Neural cell (in vitro differentiated cells): Measurements from ENCODE around the gene CCDC15. TPM values are rescaled to one million over a fixed set of nuclear protein-coding genes. Genes with fewer than 3 reads are reported as not detected.

Source experiments
- H2AFZ ChIP-seq: fragments of 200-600, 300-800 bp; sonication (generic), shearing (Covaris generic); 2 replicates; pipeline ENCODE4 v1.6.0; 2014; ENCODE audit warnings: low read depth, mild to moderate bottlenecking, antibody characterized with exemption, low read length, moderate library complexity
- H3F3A ChIP-seq: fragments of 200-600 bp; shearing (Covaris generic); 2 replicates; pipeline ENCODE4 v1.6.1; 2016; ENCODE audit warnings: mild to moderate bottlenecking, moderate library complexity, mixed read lengths, antibody characterized with exemption, low read length; ENCODE audit not compliant: insufficient read depth, poor library complexity, severe bottlenecking
- H3K27ac ChIP-seq: fragments of 200-600, 300-800 bp; sonication (generic), shearing (Covaris generic); 2 replicates; pipeline ENCODE4 v1.5.1; 2014; ENCODE audit warnings: mild to moderate bottlenecking, low read length, moderate library complexity
- H3K27me3 ChIP-seq: fragments of 300-800, 200-600 bp; sonication (generic), shearing (Covaris generic); 2 replicates; pipeline ENCODE4 v1.6.0; 2014; ENCODE audit warnings: mild to moderate bottlenecking, low read depth, low read length, moderate library complexity; ENCODE audit not compliant: insufficient read depth
- H3K36me3 ChIP-seq: fragments of 300-800, 200-600 bp; sonication (generic), shearing (Covaris generic); 2 replicates; pipeline ENCODE4 v1.5.1; 2014; ENCODE audit warnings: mild to moderate bottlenecking, antibody characterized with exemption, low read length, moderate library complexity; ENCODE audit not compliant: insufficient read depth
- H3K4me2 ChIP-seq: fragments of 300-800, 200-600 bp; sonication (generic), shearing (Covaris generic); 2 replicates; pipeline ENCODE4 v1.6.0; 2014; ENCODE audit warnings: mild to moderate bottlenecking, low read length
- H3K4me3 ChIP-seq: fragments of 300-800, 200-600 bp; sonication (generic), shearing (Covaris generic); 2 replicates; pipeline ENCODE4 v1.5.1; 2014; ENCODE audit warnings: mild to moderate bottlenecking, low read length, moderate library complexity
- H3K79me2 ChIP-seq: fragments of 200-600 bp; shearing (Covaris generic); replicated peaks from 2 replicates; pipeline ENCODE4 v1.6.0; 2014; ENCODE audit warnings: mild to moderate bottlenecking, low read length, moderate library complexity; ENCODE audit not compliant: insufficient read depth
- H3K9ac ChIP-seq: fragments of 300-800, 200-600 bp; sonication (generic), shearing (Covaris generic); 2 replicates; pipeline ENCODE4 v1.6.1; 2016; ENCODE audit warnings: mild to moderate bottlenecking, low read length, mixed read lengths
- H3K9me2 ChIP-seq: fragments of 200-600 bp; shearing (Covaris generic); 2 replicates; pipeline ENCODE4 v1.6.1; 2016; ENCODE audit warnings: mild to moderate bottlenecking, low read length, mixed read lengths; ENCODE audit not compliant: insufficient read depth
- H3K9me3 ChIP-seq: fragments of 200-600, 300-800 bp; sonication (generic), shearing (Covaris generic); 2 replicates; pipeline ENCODE4 v1.6.1; 2016; ENCODE audit warnings: mild to moderate bottlenecking, mixed run types, low read length, moderate library complexity, mixed read lengths
- H4K20me1 ChIP-seq: fragments of 200-600 bp; shearing (Covaris generic); 2 replicates; pipeline ENCODE4 v1.6.1; 2016; ENCODE audit warnings: mild to moderate bottlenecking, mixed run types; ENCODE audit not compliant: insufficient read depth
- CTCF ChIP-seq: fragments of 450-650 bp; IDR thresholded peaks from 2 replicates; pipeline ENCODE4 v1.5.1; 2014; ENCODE audit warnings: antibody characterized with exemption, mild to moderate bottlenecking, moderate library complexity; ENCODE audit not compliant: poor library complexity, severe bottlenecking
- EP300 ChIP-seq: fragments of 450-650 bp; conservative IDR thresholded peaks from 2 replicates; pipeline ENCODE4 v1.6.1; 2014; ENCODE audit warnings: antibody characterized with exemption, mild to moderate bottlenecking, moderate library complexity; ENCODE audit not compliant: poor library complexity, severe bottlenecking
- EZH2 ChIP-seq: fragments of 200-600, 300-800 bp; shearing (Covaris generic), sonication (generic); IDR thresholded peaks from 2 replicates; pipeline ENCODE4 v1.6.1; 2014; ENCODE audit warnings: antibody characterized with exemption, low read length, borderline replicate concordance, mild to moderate bottlenecking; ENCODE audit not compliant: insufficient read depth, poor library complexity, severe bottlenecking
- MXI1 ChIP-seq: fragments of 450-650 bp; conservative IDR thresholded peaks from 2 replicates; pipeline ENCODE4 v1.6.1; 2014; ENCODE audit warnings: antibody characterized with exemption, mild to moderate bottlenecking; ENCODE audit not compliant: poor library complexity, severe bottlenecking
- POLR2AphosphoS5 ChIP-seq: IDR thresholded peaks from 2 replicates; pipeline ENCODE4 v1.6.1; 2012
- RAD21 ChIP-seq: fragments of 450-650 bp; conservative IDR thresholded peaks from 2 replicates; pipeline ENCODE4 v1.6.1; 2014; ENCODE audit warnings: antibody characterized with exemption, mild to moderate bottlenecking, moderate library complexity
- REST ChIP-seq: IDR thresholded peaks from 2 replicates; pipeline ENCODE4 v1.6.1; 2012; ENCODE audit warnings: borderline replicate concordance
- SMC3 ChIP-seq: fragments of 450-650 bp; conservative IDR thresholded peaks from 2 replicates; pipeline ENCODE4 v1.6.1; 2014; ENCODE audit warnings: antibody characterized with exemption, mild to moderate bottlenecking, moderate library complexity; ENCODE audit not compliant: poor library complexity
- TAF1 ChIP-seq: IDR thresholded peaks from 2 replicates; pipeline ENCODE4 v1.6.1; 2012; ENCODE audit warnings: low read depth
- polyA plus RNA-seq: library from polyadenylated mRNA; depleted of rRNA; stranded (reverse); fragments of >200 nt; gene quantifications from 2 replicates; pipeline ENCODE4 v1.2.3, GENCODE V29; 2014

The CCDC15 gene
- polyA plus RNA-seq, 1 donor from 2014 or later: 2.5 TPM

GRCh38 chr11:125072961-125073590 lies 119.1 kb downstream of the CCDC15 start:
- no peak overlapping the region for H2AFZ ChIP-seq
- no peak overlapping the region for H3K4me3 ChIP-seq
- no peaks in the 10 kb centered on the region for H4K20me1 ChIP-seq
- no peak overlapping the region for H3K27ac ChIP-seq
- H3K9me2 ChIP-seq: no peaks in the 10 kb centered on the region
- no peaks in the 10 kb centered on the region for H3K36me3 ChIP-seq
- H3K27me3 ChIP-seq: no peaks in the 10 kb centered on the region
- no peaks in the 10 kb centered on the region for H3K9me3 ChIP-seq
- H3F3A ChIP-seq: no peaks in the 10 kb centered on the region
- no peaks in the 10 kb centered on the region for H3K79me2 ChIP-seq
- H3K4me2 ChIP-seq: no peak overlapping the region
- no peak overlapping the region for H3K9ac ChIP-seq
- TF ChIP-seq TAF1 (no peak), EP300 (no peak), REST (no peak), POLR2AphosphoS5 (no peak), RAD21 (no peak), EZH2 (no peak), CTCF (no peak), MXI1 (no peak), SMC3 (no peak)

GRCh38 chr11:125073616-125074483 lies 119.8 kb downstream of the CCDC15 start:
- Histone ChIP-seq H3F3A (no peaks in the 10 kb centered on the region), H3K9me2 (no peaks in the 10 kb centered on the region), H4K20me1 (no peaks in the 10 kb centered on the region), H3K4me3 (no peak overlapping the region), H3K27ac (no peak overlapping the region), H3K36me3 (no peaks in the 10 kb centered on the region), H3K27me3 (no peaks in the 10 kb centered on the region), H3K9me3 (no peaks in the 10 kb centered on the region), H2AFZ (no peak overlapping the region), H3K9ac (no peak overlapping the region), H3K4me2 (no peak overlapping the region), H3K79me2 (no peaks in the 10 kb centered on the region)
- TF ChIP-seq MXI1 (no peak), RAD21 (no peak), CTCF (no peak), EZH2 (no peak), REST (no peak), SMC3 (no peak), EP300 (no peak), POLR2AphosphoS5 (no peak), TAF1 (no peak)
